ENCODE results near the gene HBEGF.

Gene HBEGF

GRCh38 chr5:140361901-140362300 is 15.5 kb upstream of the HBEGF start:
- no peak overlapping the region for H3K27ac ChIP-seq (ENCODE audit: low read depth, low read length)
- no peak overlapping the region for H3K4me3 ChIP-seq (ENCODE audit: low read depth, low read length)
- H2AFZ ChIP-seq (ENCODE audit: low read length, unreplicated experiment), result no peak overlapping the region
- H3K4me1 ChIP-seq (ENCODE audit: control insufficient read depth, insufficient read depth, low read length, unreplicated experiment), result no peaks in the 10 kb centered on the region
- no peaks in the 10 kb centered on the region for H3K79me2 ChIP-seq (ENCODE audit: control insufficient read depth, insufficient read depth, low read length, unreplicated experiment)
- no peaks in the 10 kb centered on the region for H3K27me3 ChIP-seq (ENCODE audit: insufficient read depth, low read length)
- H3K36me3 ChIP-seq (ENCODE audit: insufficient read depth, low read length), result no peaks in the 10 kb centered on the region

DNA sequence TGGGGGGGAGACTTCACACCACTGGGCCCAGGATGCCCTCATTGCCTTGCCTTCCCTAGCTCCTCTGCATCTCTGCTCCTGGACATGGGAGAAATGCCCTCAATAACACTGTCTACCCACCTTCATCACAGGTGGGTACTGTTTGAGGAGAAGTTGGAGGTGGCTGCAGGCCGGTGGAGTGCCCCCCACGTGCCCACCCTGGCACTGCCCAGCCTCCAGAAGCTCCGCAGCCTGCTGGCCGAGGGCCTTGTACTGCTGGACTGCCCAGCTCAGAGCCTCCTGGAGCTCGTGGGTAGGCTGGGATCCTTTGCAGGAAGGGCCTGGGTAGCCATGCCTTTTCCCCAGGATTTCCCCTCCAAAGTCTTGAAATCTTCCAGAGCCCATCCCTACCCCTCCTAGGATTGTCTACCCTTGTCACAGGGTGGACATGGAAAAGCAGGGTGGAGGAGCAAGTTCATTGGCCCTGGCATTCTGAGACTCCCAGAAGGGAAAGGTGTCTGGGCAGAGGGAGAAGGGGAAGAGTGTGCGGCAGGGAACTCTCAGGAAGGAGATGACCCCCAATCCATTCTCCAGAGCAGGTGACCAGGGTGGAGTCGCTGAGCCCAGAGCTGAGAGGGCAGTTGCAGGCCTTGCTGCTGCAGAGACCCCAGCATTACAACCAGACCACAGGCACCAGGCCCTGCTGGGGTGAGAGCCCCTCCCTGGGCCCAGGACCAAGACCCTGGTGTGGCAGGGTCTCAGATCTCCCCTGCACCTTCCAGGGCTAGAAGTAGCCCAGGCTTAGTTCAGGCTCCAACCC is 14.5 kb upstream of the HBEGF start:
- Histone ChIP-seq H3K4me1 (ENCODE audit: control insufficient read depth, insufficient read depth, low read length, unreplicated experiment) (no peaks in the 10 kb centered on the region), H3K27me3 (ENCODE audit: insufficient read depth, low read length) (no peaks in the 10 kb centered on the region), H3K36me3 (ENCODE audit: insufficient read depth, low read length) (no peaks in the 10 kb centered on the region), H2AFZ (ENCODE audit: low read length, unreplicated experiment) (no peak overlapping the region), H3K27ac (ENCODE audit: low read depth, low read length) (no peak overlapping the region), H3K79me2 (ENCODE audit: control insufficient read depth, insufficient read depth, low read length, unreplicated experiment) (no peaks in the 10 kb centered on the region), H3K4me3 (ENCODE audit: low read depth, low read length) (no peak overlapping the region)

DNA sequence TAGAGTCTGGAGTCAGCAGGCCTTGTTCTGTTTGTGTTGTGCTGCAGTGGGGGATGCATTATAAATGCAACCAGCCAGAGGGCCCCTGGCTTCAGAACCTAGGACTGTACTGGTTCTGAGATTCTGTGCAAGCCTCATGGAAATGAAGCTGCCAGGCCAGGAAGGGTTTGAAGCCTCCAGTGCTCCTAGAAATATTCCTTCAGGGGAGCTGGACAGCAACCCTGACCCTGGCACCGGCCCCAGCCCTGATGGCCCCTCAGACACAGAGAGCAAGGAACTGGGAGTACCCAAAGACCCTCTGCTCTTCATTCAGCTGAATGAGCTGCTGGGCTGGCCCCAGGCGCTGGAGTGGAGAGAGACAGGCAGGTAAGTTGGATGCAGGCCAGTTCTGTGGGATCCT is 13.7 kb upstream of the HBEGF start, which contains the start of gene SLC4A9:
Gene SLC4A9 (plus strand): TSS at position 94 of the 400 bp plus-strand sequence. CDS start 43 bp downstream, at position 137.
- no peaks in the 10 kb centered on the region for H3K4me1 ChIP-seq (ENCODE audit: control insufficient read depth, insufficient read depth, low read length, unreplicated experiment)

GRCh38 chr5:140358738-140359310 is 12.4 kb upstream of the HBEGF start:
- no peak overlapping the region for H3K27ac ChIP-seq (ENCODE audit: low read depth, low read length)
- no peaks in the 10 kb centered on the region for H3K4me1 ChIP-seq (ENCODE audit: control insufficient read depth, insufficient read depth, low read length, unreplicated experiment)
- no peaks in the 10 kb centered on the region for H3K36me3 ChIP-seq (ENCODE audit: insufficient read depth, low read length)
- H3K27me3 ChIP-seq (ENCODE audit: insufficient read depth, low read length), result no peaks in the 10 kb centered on the region
- H3K79me2 ChIP-seq (ENCODE audit: control insufficient read depth, insufficient read depth, low read length, unreplicated experiment), result no peaks in the 10 kb centered on the region
- no peak overlapping the region for H3K4me3 ChIP-seq (ENCODE audit: low read depth, low read length)
- no peak overlapping the region for H2AFZ ChIP-seq (ENCODE audit: low read length, unreplicated experiment)

More for the DNA sequence above, 13.7 kb upstream of the HBEGF start, which contains the start of gene SLC4A9:
- Histone ChIP-seq H3K79me2 (ENCODE audit: control insufficient read depth, insufficient read depth, low read length, unreplicated experiment) (no peaks in the 10 kb centered on the region), H2AFZ (ENCODE audit: low read length, unreplicated experiment) (no peak within 1 kb of the TSS), H3K4me3 (ENCODE audit: low read depth, low read length) (no peak within 1 kb of the TSS), H3K36me3 (ENCODE audit: insufficient read depth, low read length) (no peaks in the 10 kb centered on the region), H3K27me3 (ENCODE audit: insufficient read depth, low read length) (no peaks in the 10 kb centered on the region), H3K27ac (ENCODE audit: low read depth, low read length) (no peak within 1 kb of the TSS)

DNA sequence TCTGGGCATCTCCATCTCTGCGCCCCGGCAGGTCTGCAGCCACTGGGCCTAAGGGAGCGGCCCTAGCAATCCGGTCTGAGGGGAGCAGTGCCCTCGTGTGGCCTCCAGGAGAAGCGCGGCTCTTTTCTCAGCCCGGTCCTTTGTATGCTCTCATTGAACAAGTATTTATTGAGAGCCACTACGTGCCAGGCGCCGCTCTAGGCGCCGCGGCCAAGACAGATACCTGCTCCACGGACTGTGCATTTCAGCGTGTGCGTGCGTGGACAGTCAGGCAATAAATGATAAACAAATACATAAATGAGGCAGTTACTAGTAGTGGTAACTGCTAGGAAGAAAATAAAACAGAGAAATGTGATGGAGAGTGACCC is 11.3 kb upstream of the HBEGF start:
- H3K4me3 ChIP-seq (ENCODE audit: low read depth, low read length), result peak overlapping the region; percentile 68

GRCh38 chr5:140356853-140357725 is 10.7 kb upstream of the HBEGF start:
- H3K4me3 ChIP-seq (ENCODE audit: low read depth, low read length), result no peak overlapping the region; the same call in 1 of the 2 replicates
- no peaks in the 10 kb centered on the region for H3K27me3 ChIP-seq (ENCODE audit: insufficient read depth, low read length)
- no peaks in the 10 kb centered on the region for H3K79me2 ChIP-seq (ENCODE audit: control insufficient read depth, insufficient read depth, low read length, unreplicated experiment)
- H3K36me3 ChIP-seq (ENCODE audit: insufficient read depth, low read length), result no peaks in the 10 kb centered on the region
- H3K4me1 ChIP-seq (ENCODE audit: control insufficient read depth, insufficient read depth, low read length, unreplicated experiment), result no peaks in the 10 kb centered on the region
- H3K27ac ChIP-seq (ENCODE audit: low read depth, low read length), result no peak overlapping the region
- H2AFZ ChIP-seq (ENCODE audit: low read length, unreplicated experiment), result peak overlapping the region; percentile 61

More for the DNA sequence above, 11.3 kb upstream of the HBEGF start:
- Histone ChIP-seq H3K36me3 (ENCODE audit: insufficient read depth, low read length) (no peaks in the 10 kb centered on the region), H3K27ac (ENCODE audit: low read depth, low read length) (no peak overlapping the region), H3K27me3 (ENCODE audit: insufficient read depth, low read length) (no peaks in the 10 kb centered on the region), H2AFZ (ENCODE audit: low read length, unreplicated experiment) (peak overlapping the region; percentile 92), H3K4me1 (ENCODE audit: control insufficient read depth, insufficient read depth, low read length, unreplicated experiment) (no peaks in the 10 kb centered on the region), H3K79me2 (ENCODE audit: control insufficient read depth, insufficient read depth, low read length, unreplicated experiment) (no peaks in the 10 kb centered on the region)

DNA sequence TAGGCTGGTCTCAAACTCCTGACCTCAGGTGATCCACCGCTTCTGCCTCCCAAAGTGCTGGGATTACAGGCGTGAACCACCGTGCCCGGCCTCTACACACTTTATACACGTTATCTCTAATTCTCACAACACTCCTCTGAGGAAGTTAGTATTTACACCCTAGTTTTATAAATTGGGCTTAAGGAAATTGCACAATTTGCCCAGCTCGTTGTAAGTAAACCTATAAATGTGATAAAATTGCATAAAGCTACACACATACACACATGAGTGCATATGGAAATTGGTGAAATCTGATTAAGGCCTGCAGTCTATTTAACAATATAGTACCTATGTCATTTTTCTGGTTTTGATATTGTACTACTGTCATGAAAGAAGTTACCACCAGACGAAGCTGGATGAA is 9.1 kb upstream of the HBEGF start:
- no peaks in the 10 kb centered on the region for H3K4me1 ChIP-seq (ENCODE audit: control insufficient read depth, insufficient read depth, low read length, unreplicated experiment)
- H3K27me3 ChIP-seq (ENCODE audit: insufficient read depth, low read length), result no peaks in the 10 kb centered on the region
- H2AFZ ChIP-seq (ENCODE audit: low read length, unreplicated experiment), result no peak overlapping the region
- H3K36me3 ChIP-seq (ENCODE audit: insufficient read depth, low read length), result no peaks in the 10 kb centered on the region
- no peak overlapping the region for H3K27ac ChIP-seq (ENCODE audit: low read depth, low read length)
- no peak overlapping the region for H3K4me3 ChIP-seq (ENCODE audit: low read depth, low read length)
- no peaks in the 10 kb centered on the region for H3K79me2 ChIP-seq (ENCODE audit: control insufficient read depth, insufficient read depth, low read length, unreplicated experiment)

DNA sequence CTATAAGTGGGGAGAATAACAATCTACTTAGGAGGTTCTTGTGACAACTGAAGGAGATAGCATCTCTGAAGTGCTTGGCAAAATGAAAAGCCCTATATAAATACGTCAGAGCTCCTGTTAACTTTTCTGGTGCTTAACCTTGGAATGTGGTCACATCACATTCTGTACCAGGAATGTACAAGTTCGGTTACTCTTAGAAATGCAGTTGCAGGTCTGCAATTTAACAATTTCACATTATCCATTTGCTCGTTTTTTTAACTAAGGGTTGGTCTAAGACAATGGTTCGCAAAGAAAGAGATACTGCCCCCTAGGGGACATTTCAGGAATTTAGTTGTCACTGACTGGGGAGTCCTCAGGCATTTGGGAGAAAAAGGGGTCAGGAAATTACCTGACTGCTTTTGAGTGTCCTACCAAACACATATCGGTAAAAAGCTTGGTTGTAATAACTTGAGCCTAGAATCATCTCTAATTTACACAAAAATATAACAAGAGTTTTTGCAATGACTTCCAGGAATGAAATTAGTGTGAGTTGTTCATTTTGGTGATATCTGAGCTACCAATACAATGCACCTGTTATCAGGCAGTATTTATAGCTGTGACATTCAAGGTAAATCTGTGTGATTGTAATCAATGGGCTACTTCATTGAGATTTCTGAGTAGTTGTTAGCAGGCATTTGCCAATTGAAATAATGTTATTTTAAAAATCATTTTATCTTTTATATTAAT is 5.4 kb upstream of the HBEGF start:
- Histone ChIP-seq H3K4me3 (ENCODE audit: low read depth, low read length) (no peak overlapping the region), H3K27ac (ENCODE audit: low read depth, low read length) (no peak overlapping the region), H3K4me1 (ENCODE audit: control insufficient read depth, insufficient read depth, low read length, unreplicated experiment) (no peaks in the 10 kb centered on the region), H3K36me3 (ENCODE audit: insufficient read depth, low read length) (no peaks in the 10 kb centered on the region), H3K79me2 (ENCODE audit: control insufficient read depth, insufficient read depth, low read length, unreplicated experiment) (no peaks in the 10 kb centered on the region), H2AFZ (ENCODE audit: low read length, unreplicated experiment) (no peak overlapping the region), H3K27me3 (ENCODE audit: insufficient read depth, low read length) (no peaks in the 10 kb centered on the region)

DNA sequence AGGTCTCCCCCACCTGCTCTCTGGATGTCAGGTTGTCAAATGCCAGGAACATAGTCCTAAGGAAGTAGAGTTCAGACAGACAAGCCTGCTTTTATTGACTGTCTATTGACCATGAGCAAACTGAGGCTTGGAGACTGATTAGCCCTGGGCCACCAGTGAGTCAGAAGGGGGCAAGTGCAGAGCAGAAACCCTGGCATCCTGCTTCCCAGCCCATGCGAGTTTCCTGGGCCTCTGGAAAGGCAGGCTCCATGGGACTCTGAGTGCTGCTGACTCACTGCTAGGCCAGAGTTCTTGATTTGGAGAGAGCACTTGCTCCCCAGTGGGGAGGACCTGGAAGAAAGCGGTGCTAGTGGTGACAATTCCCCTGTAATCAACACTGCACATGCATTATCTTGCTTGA is 2.8 kb upstream of the HBEGF start:
- no peak overlapping the region for H3K27ac ChIP-seq (ENCODE audit: low read depth, low read length)

DNA sequence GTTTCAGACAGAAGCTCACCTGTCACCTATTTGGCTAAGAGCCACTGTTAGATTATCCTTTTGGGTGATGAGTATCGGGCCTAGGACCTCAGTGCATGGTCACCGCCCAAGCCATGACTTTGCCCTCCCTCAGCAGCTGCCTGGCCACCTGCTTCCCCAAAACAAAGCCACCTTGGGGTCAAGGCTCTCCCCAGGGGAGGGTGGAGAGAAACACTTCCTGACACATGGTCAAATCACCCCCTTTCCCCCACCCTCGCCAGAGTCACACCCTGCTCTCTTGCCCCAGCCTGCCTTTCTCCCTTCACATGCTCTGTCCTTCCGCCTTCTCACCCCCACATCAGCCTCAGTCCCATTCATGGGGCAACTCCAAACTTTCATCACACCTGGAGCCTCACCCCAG is 1.7 kb upstream of the HBEGF start:
- Histone ChIP-seq H3K79me2 (ENCODE audit: control insufficient read depth, insufficient read depth, low read length, unreplicated experiment) (no peaks in the 10 kb centered on the region), H3K4me1 (ENCODE audit: control insufficient read depth, insufficient read depth, low read length, unreplicated experiment) (peaks cover 10% of the 10 kb centered on the region), H2AFZ (ENCODE audit: low read length, unreplicated experiment) (no peak overlapping the region), H3K27me3 (ENCODE audit: insufficient read depth, low read length) (no peaks in the 10 kb centered on the region), H3K27ac (ENCODE audit: low read depth, low read length) (no peak overlapping the region), H3K4me3 (ENCODE audit: low read depth, low read length) (no peak overlapping the region), H3K36me3 (ENCODE audit: insufficient read depth, low read length) (no peaks in the 10 kb centered on the region)

More for the DNA sequence above, 2.8 kb upstream of the HBEGF start:
- Histone ChIP-seq H3K36me3 (ENCODE audit: insufficient read depth, low read length) (no peaks in the 10 kb centered on the region), H3K79me2 (ENCODE audit: control insufficient read depth, insufficient read depth, low read length, unreplicated experiment) (no peaks in the 10 kb centered on the region), H3K27me3 (ENCODE audit: insufficient read depth, low read length) (no peaks in the 10 kb centered on the region), H3K4me1 (ENCODE audit: control insufficient read depth, insufficient read depth, low read length, unreplicated experiment) (peaks cover 9% of the 10 kb centered on the region), H3K4me3 (ENCODE audit: low read depth, low read length) (no peak overlapping the region), H2AFZ (ENCODE audit: low read length, unreplicated experiment) (no peak overlapping the region)
